Stimulated activated CD4-positive, alpha-beta T cell treated with anti-CD3 and anti-CD28 coated beads, TNF-alpha, amount 100 ng/mL, for 24 hours (primary cell): Measurements from ENCODE around the gene MEGF6.
A peak's percentile ranks its signal among the peaks of the same experiment; 100 is the strongest.
"Not testable (repeated sequence)": the region's sequence is repeated elsewhere in the genome, so short reads cannot be mapped to it uniquely, and the experiment has no call there.

Experiments
- DNase-seq, 3 experiments: peaks; one replicate each; pipeline ENCODE4 v3.0.0-alpha.2; 2020; ENCODE audit warnings: low read depth in 3 of 3

MEGF6 gene

GRCh38 chr1:3629561-3630160 lies 18.4 kb upstream of the MEGF6 start:
- no peak for DNase-seq

GRCh38 chr1:3628445-3628844 lies 17.1 kb upstream of the MEGF6 start:
- no peak for DNase-seq

- DNase-seq, result no peak
Observed at GRCh38 chr1:3627515-3628253, 16.4 kb upstream of the MEGF6 start.

GRCh38 chr1:3626025-3626424 lies 14.7 kb upstream of the MEGF6 start:
- DNase-seq, result no peak

- no peak for DNase-seq
Observed at GRCh38 chr1:3625151-3625907, 14.0 kb upstream of the MEGF6 start.

GRCh38 chr1:3624200-3625136 lies 13.2 kb upstream of the MEGF6 start, which contains the start of gene TPRG1L:
TSS of gene TPRG1L (plus strand) at chr1:3625015. CDS start at chr1:3625073, 58 bp downstream.
- peak; percentile 97 to 98 (median 97) for DNase-seq

GRCh38 chr1:3623441-3624199 lies 12.3 kb upstream of the MEGF6 start:
- no peak for DNase-seq

- not testable (repeated sequence) for DNase-seq
Observed at GRCh38 chr1:3622102-3622501, 10.8 kb upstream of the MEGF6 start.

GRCh38 chr1:3621151-3621671 lies 9.9 kb upstream of the MEGF6 start:
- not testable (repeated sequence) for DNase-seq

GRCh38 chr1:3620708-3621107 lies 9.4 kb upstream of the MEGF6 start:
- DNase-seq, result no peak

GRCh38 chr1:3618881-3619671 lies 7.8 kb upstream of the MEGF6 start:
- peak; percentile 51 to 67 (median 59) for DNase-seq

GRCh38 chr1:3618531-3618880 lies 7.2 kb upstream of the MEGF6 start:
- DNase-seq, result no peak

- no peak for DNase-seq
Observed at GRCh38 chr1:3617806-3618345, 6.6 kb upstream of the MEGF6 start.

GRCh38 chr1:3616861-3617260 lies 5.6 kb upstream of the MEGF6 start:
- DNase-seq, result no peak

- no peak for DNase-seq
Observed at GRCh38 chr1:3614755-3615742, 3.7 kb upstream of the MEGF6 start.

GRCh38 chr1:3612123-3612522 lies 815 bp upstream of the MEGF6 start:
- DNase-seq, result no peak

GRCh38 chr1:3610527-3611169 lies 660 bp downstream of the MEGF6 start:
- no peak for DNase-seq
